CD4-positive, alpha-beta T cell treated with Interleukin-4 for 1 hour (primary cell): ENCODE data around the gene ZNF441.
"Not testable (repeated sequence)": the region's sequence is repeated elsewhere in the genome, so short reads cannot be mapped to it uniquely, and the experiment has no call there.

Experiments
- DNase-seq, 2 donors: peaks; one replicate each; pipeline ENCODE4 v3.0.0-alpha.2; 2020 to 2022

ZNF441 gene

DNA sequence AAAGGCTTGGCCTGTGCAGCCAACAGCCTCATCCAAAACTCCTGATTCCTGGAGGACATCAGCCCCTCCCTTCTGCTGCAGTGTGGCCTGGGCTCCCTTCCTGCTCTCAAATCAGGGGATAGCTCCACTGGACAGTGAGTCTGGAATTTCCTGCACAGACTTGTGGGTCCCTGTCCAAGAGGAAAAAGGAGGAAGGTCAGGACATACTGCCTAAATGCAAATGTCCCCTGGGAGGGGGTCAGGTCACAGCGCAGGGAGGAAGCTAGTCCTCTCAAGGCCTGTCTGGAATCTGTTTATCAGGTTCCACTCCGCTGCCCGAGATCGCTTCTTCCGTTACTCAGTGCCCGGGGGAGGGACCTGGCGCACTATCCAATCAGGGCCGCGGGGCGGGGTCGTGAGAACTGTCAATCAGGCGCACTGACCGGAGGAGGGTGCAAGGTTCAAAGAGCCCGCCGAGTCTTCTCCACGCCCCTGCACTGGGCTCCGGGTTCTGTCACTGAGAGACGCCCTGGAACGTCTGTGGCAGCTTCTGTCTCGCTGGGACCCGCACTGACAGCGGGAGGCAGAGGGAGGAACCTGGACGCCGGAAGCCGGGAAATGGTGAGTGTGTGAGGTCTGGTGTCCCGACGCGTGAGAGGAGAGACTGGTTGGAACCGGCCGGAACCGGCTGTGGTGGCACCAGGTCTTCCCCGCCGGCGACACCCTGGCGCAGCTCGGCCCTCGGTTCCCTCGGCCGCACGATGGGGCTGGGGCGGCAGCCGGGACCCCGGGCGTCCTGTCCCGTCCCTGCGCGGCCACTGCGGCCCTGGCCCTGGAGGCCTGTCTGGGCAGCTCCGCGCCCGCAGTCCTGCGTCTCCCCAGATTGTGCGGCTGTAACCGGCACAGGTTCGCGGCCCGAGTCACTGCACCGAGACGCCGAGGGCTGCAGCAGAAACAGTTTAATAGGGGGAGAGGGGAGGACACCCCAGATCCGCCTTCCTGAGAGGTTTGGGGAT lies at the start of gene ZNF441:
Gene ZNF441, plus strand, starts transcription at position 404 of the 995 bp plus-strand sequence. Its CDS starts 194 bp downstream, at position 598.
- DNase-seq, result peak; percentile 93 to 94

- no peak for DNase-seq
Observed at GRCh38 chr19:11721681-11722080, 45.1 kb upstream of the ZNF441 start.

GRCh38 chr19:11722414-11722813 lies 44.4 kb upstream of the ZNF441 start:
- DNase-seq, result no peak

DNA sequence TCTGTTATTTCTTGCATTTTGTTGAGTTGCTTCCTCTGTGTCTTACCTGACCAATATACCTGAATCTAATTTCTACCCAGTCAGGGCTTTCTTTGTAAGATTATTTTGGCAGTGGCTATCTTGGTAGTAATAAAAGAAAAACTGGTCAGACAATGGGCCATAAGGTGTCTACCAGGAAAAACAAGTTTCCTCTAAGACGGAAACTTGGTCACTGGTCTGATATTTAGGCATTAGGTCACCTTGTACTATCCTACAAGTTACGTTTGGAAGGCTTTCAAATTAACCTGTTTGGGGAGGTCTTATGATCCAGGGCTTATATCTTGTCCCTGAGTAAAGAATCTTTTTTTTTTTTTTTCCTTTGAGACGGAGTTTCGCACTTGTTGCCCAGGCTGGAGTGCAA lies 37.2 kb upstream of the ZNF441 start:
- no peak for DNase-seq

GRCh38 chr19:11735375-11735774 lies 31.4 kb upstream of the ZNF441 start:
- no peak for DNase-seq

GRCh38 chr19:11736696-11737095 lies 30.1 kb upstream of the ZNF441 start:
- DNase-seq, result peak in 1 of 2 donors; percentile 18

DNA sequence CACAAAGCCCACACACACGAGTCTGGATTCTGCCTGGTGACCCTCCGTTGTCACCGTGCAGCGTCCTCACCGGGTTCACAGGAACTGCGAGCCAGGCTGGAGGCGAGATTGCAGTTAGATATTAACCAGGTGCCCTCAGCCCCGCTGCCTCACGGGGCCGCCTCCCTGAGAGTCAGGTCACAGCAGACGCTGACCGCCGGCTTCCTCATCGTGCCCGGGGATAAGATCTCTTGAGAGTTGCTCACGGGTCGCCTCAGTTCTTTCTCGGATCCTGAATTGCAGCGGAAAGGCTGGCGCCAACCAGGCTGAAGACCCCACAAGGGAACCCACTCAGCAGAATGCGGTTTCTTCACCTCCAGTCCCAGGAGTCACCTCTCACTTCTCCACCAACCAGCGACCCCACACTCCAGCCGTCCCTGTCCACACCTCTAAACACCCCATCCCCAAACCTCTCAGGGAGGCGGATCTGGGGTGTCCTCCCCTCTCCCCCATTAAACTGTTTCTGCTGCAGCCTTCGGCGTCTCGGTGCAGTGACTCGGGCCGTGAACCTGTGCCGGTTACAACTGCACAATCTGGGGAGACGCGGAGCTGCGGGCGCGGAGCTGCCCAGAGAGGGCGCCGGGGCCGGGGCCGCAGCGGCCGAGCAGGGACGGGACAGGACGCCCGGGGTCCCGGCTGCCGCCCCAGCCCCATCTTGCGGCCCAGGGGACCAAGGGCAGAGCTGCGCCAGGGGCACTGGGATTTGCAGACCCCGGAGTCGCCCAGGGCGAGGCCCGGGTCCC lies 28.6 kb upstream of the ZNF441 start:
- peak; percentile 20 to 26 for DNase-seq

- DNase-seq, result peak; percentile 93 to 98
Observed at GRCh38 chr19:11738746-11739620, 27.8 kb upstream of the ZNF441 start, which contains the start of gene ZNF823. ZNF823 (minus strand) TSS chr19:11738946; CDS start chr19:11738819, 127 bp downstream.

DNA sequence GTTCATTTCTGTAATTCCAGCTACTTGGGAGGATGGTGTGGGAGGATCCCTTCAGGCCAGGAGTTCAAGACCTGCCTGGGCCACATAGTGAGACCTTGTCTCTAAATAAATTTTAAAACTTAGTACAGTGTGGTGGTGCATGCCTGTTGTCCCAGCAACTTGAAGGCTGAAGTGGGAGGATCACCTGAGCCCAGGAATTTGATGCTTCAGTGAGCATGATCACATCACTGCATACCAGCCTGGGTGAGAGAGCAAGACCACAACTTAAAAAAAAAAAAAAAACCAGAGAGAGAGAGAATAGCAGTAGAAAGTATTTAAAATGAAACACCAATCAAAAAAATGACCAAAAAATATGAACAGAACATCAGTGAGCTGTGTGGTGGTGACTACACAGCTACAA lies 20.9 kb upstream of the ZNF441 start:
- no peak for DNase-seq

- no peak for DNase-seq
Observed at GRCh38 chr19:11747277-11747676, 19.5 kb upstream of the ZNF441 start.

DNA sequence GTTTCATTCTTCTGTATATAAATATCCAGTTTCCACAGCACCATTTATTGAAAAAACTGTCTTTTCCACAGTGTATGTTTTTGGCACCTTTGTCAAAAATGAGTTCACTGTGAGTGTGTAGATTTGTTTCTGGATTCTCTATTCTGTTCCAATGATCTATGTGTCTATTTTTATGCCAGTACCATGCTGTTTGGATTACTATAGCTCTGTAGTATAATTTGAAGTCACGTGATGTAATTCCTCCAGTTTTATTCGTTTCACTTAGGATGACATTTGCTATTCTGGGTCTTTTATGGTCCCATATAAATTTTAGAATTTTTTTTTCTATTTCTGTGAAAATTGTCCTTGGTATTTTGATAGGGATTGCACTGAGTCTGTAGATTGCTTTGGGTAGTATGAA lies 17.0 kb upstream of the ZNF441 start:
- DNase-seq, result no peak

DNA sequence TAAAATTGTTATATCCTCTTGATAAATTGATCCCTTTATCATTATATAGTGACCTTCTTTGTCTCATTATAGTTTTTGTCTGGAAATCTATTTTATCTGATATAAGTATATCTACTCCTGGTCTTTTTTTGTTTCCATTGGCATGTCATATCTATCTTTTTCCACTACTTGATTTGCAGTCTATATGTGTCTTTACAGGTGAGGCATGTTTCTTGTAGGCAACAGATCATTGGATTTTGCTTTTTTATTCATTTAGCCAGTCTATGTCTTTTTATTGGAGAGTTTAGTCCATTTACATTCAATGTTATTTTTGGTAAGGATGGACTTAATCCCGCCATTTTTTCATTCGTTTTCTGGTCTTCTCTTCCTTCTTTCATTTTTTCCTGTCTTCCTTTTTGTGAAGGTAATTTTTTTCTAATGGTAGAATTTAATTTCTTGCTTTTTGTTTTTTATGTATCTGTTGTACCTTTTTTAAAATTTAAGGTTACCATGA lies 14.5 kb upstream of the ZNF441 start:
- DNase-seq, result no peak

GRCh38 chr19:11754663-11755062 lies 12.1 kb upstream of the ZNF441 start:
- DNase-seq, result no peak

GRCh38 chr19:11756965-11757364 lies 9.8 kb upstream of the ZNF441 start:
- DNase-seq, result no peak

- no peak for DNase-seq
Observed at GRCh38 chr19:11759805-11760204, 7.0 kb upstream of the ZNF441 start.

DNA sequence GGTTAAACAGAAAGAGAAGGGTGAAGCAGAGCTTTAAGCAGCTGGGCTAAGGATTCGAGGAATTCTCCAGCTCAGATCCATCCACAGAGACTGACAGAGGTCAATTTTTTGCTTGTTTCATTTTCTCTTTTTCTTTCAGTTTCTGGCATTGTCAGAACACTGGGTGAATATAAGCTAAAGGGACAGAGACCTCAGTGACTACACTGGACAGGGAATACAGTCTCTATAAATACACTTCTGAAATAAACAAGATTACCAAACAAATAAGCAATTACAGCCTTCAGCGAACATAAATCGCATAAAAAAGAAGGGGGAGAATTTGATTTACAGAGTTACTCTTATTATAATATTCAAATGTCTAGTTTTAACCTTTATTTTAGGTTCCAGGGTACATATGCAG lies 3.7 kb upstream of the ZNF441 start:
- DNase-seq, result no peak

DNA sequence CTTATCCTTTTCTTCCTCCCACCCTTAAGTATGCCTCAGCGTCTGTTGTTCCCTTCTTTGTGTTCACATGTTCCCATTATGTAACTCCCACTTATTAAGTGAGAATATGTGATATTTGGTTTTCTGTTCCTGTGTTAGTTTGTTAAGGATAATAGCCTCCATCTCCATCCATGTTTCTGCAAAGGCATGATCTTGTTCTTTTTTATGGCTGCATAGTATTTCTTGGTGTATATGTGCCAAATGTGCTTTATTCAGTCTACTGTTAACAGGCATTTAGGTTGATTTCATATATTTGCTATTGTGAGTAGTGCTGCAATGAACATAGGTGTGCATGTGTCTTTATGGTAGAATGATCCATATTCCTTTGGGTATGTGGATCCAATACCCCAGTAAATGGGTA lies 3.2 kb upstream of the ZNF441 start:
- no peak for DNase-seq

GRCh38 chr19:11767633-11768133 lies 883 bp downstream of the ZNF441 start:
- DNase-seq, result peak; percentile 16 to 29

DNA sequence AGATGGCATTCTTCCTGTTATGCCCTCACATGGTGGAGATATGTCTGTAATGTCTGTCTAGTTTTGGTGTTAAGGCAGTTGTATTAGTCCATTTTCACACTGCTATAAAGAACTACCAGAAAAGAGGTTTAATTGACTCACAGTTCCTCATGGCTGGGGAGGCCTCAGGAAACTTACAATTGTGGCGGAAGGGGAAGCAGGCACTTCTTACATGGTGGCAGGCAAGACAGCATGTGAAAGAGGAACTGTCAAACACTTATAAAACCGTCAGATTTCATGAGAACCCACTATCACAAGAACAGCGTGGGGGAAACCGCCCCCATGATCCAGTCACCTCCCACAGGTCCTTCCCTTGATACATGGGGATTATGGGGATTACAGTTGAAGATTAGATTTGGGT lies 3.2 kb downstream of the ZNF441 start:
- no peak for DNase-seq

DNA sequence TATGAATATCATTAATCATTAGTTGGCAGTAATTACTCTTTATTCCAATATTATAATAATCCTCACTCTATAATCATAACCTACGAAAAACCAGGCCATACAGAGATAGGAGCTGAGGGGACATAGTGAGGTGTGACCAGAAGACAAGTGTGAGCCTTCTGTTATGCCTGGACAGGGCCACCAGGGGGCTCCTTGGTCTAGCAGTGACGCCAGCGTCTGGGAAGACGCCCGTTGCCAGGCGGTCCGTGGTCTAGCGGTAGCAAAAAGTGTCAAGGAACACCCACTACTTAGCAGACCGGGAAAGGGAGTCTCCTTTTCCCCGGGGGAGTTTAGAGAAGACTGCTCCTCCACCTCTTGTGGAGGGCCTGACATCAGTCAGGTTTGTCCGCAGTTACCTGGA lies 4.7 kb downstream of the ZNF441 start:
- not testable (repeated sequence) for DNase-seq

GRCh38 chr19:11776669-11777068 lies 9.9 kb downstream of the ZNF441 start:
- not testable (repeated sequence) for DNase-seq

DNA sequence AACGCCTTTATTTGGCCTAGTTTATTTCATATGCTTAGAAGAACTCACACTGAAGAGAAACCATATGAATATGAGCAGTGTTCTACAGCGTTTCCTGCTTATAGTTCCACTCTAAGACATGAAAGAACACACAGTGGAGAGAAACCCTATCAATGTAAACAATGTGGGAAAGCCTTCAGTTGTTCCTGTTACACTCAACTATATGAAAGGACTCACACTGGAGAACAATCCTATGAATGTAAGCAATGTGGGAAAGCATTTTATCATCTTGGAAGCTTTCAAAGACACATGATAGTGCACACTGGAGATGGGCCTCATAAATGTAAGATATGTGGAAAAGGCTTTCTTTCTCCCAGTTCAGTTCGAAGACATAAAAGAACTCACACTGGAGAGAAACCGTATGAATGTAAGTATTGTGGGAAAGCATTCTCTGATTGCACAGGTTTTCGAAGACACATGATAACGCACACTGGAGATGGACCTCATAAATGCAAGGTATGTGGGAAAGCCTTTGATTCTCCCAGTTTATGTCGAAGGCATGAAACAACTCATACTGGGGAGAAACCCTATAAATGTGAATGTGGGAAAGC lies 13.7 kb downstream of the ZNF441 start:
- DNase-seq, result no peak
